Measurements from ENCODE around the gene TLN1. TPM values are rescaled to one million over a fixed set of nuclear protein-coding genes. Genes with fewer than 3 reads are reported as not detected.

Gene TLN1
- total and polyA plus RNA-seq, 4 donors, result 71.5 to 501 (median 262) TPM

- H3K9ac ChIP-seq (ENCODE audit: insufficient read depth in 1 of 2, low read length in 2 of 2), result no peak overlapping the region
- H3K27ac ChIP-seq (ENCODE audit: low read depth in 1 of 2, low read length in 1 of 2), result peak overlapping the region in 1 of 2 donors; percentile 3
- WGBS, 2 donors, result 14 to 30% methylated on average over 1 of the region's 1 CpG
- no peak for TF ChIP-seq CTCF (IDR thresholded peaks at IDR 0.05; ENCODE audit: control extremely low read depth, extremely low read depth)
- ATAC-seq (ENCODE audit: insufficient read depth, low FRiP score), result no peak
- no peaks in the 10 kb centered on the region for H3K36me3 ChIP-seq (ENCODE audit: control insufficient read depth in 4 of 4, insufficient read depth in 4 of 4, low read length in 4 of 4)
- DNase-seq, result peak; percentile 84 to 97 (median 96)
- no peak overlapping the region for H3K4me3 ChIP-seq
- no peaks in the 10 kb centered on the region for H3K27me3 ChIP-seq (ENCODE audit: control insufficient read depth in 3 of 3, insufficient read depth in 3 of 3, low read length in 2 of 3)
- no peaks in the 10 kb centered on the region for H3K9me3 ChIP-seq (ENCODE audit: control insufficient read depth in 4 of 4, insufficient read depth in 3 of 4, low read length in 3 of 4)
- H3K4me1 ChIP-seq (ENCODE audit: control insufficient read depth in 5 of 5, insufficient read depth in 5 of 5, low read length in 5 of 5), result peaks cover 2 to 34% (median 17%) of the 10 kb centered on the region in 5 donors
Observed at GRCh38 chr9:35771534-35771933, 39.5 kb upstream of the TLN1 start.

- H3K27ac ChIP-seq (ENCODE audit: low read depth in 1 of 2, low read length in 1 of 2), result peak overlapping the region in 1 of 2 donors; percentile 63
- no peaks in the 10 kb centered on the region for H3K9me3 ChIP-seq (ENCODE audit: control insufficient read depth in 4 of 4, insufficient read depth in 3 of 4, low read length in 3 of 4)
- H3K4me3 ChIP-seq, result no peak overlapping the region
- DNase-seq (peak; percentile 41 to 76 (median 65)), ATAC-seq (ENCODE audit: insufficient read depth, low FRiP score) (peak; percentile 61)
- TF ChIP-seq CTCF (IDR thresholded peaks at IDR 0.05; ENCODE audit: control extremely low read depth, extremely low read depth), result no peak
- WGBS, 2 donors, result 17 to 54% methylated on average over 4 of the region's 4 CpGs
- no peak overlapping the region for H3K9ac ChIP-seq (ENCODE audit: insufficient read depth in 1 of 2, low read length in 2 of 2)
- H3K27me3 ChIP-seq (ENCODE audit: control insufficient read depth in 3 of 3, insufficient read depth in 3 of 3, low read length in 2 of 3), result no peaks in the 10 kb centered on the region
- H3K36me3 ChIP-seq (ENCODE audit: control insufficient read depth in 4 of 4, insufficient read depth in 4 of 4, low read length in 4 of 4), result no peaks in the 10 kb centered on the region
- H3K4me1 ChIP-seq (ENCODE audit: control insufficient read depth in 5 of 5, insufficient read depth in 5 of 5, low read length in 5 of 5), result peaks cover 2 to 34% (median 17%) of the 10 kb centered on the region in 5 donors
Observed at GRCh38 chr9:35771075-35771433, 39.1 kb upstream of the TLN1 start.

- Histone ChIP-seq H3K4me3 (no peak overlapping the region), H3K4me1 (ENCODE audit: control insufficient read depth in 5 of 5, insufficient read depth in 5 of 5, low read length in 5 of 5) (peaks cover 2 to 23% (median 17%) of the 10 kb centered on the region in 5 donors), H3K9ac (ENCODE audit: insufficient read depth in 1 of 2, low read length in 2 of 2) (no peak overlapping the region), H3K27me3 (ENCODE audit: control insufficient read depth in 3 of 3, insufficient read depth in 3 of 3, low read length in 2 of 3) (no peaks in the 10 kb centered on the region), H3K9me3 (ENCODE audit: control insufficient read depth in 4 of 4, insufficient read depth in 3 of 4, low read length in 3 of 4) (no peaks in the 10 kb centered on the region), H3K27ac (ENCODE audit: low read depth in 1 of 2, low read length in 1 of 2) (no peak overlapping the region), H3K36me3 (ENCODE audit: control insufficient read depth in 4 of 4, insufficient read depth in 4 of 4, low read length in 4 of 4) (no peaks in the 10 kb centered on the region)
- no peak for TF ChIP-seq CTCF (IDR thresholded peaks at IDR 0.05; ENCODE audit: control extremely low read depth, extremely low read depth)
- ATAC-seq (ENCODE audit: insufficient read depth, low FRiP score) (no peak), DNase-seq (no peak)
- WGBS, 2 donors, result 94 to 100% methylated on average over 1 of the region's 1 CpG
Observed at GRCh38 chr9:35769763-35770162, 37.8 kb upstream of the TLN1 start.

GRCh38 chr9:35767458-35767857, 35.5 kb upstream of the TLN1 start:
- Histone ChIP-seq H3K36me3 (ENCODE audit: control insufficient read depth in 4 of 4, insufficient read depth in 4 of 4, low read length in 4 of 4) (no peaks in the 10 kb centered on the region), H3K27ac (ENCODE audit: low read depth in 1 of 2, low read length in 1 of 2) (no peak overlapping the region), H3K4me1 (ENCODE audit: control insufficient read depth in 5 of 5, insufficient read depth in 5 of 5, low read length in 5 of 5) (peaks cover 2 to 23% (median 17%) of the 10 kb centered on the region in 5 donors), H3K4me3 (no peak overlapping the region), H3K9ac (ENCODE audit: insufficient read depth in 1 of 2, low read length in 2 of 2) (no peak overlapping the region), H3K9me3 (ENCODE audit: control insufficient read depth in 4 of 4, insufficient read depth in 3 of 4, low read length in 3 of 4) (no peaks in the 10 kb centered on the region), H3K27me3 (ENCODE audit: control insufficient read depth in 3 of 3, insufficient read depth in 3 of 3, low read length in 2 of 3) (no peaks in the 10 kb centered on the region)
- 88 to 95% methylated on average over 1 of the region's 1 CpG for WGBS, 2 donors
- TF ChIP-seq CTCF (IDR thresholded peaks at IDR 0.05; ENCODE audit: control extremely low read depth, extremely low read depth), result no peak
- ATAC-seq (ENCODE audit: insufficient read depth, low FRiP score), result no peak
- DNase-seq, result no peak
